ENCODE results near the gene ITGA5.

The ITGA5 gene

GRCh38 chr12:54349679-54350078, 69.4 kb downstream of the ITGA5 start:
- no peak for DNase-seq

- no peak for DNase-seq
Measured at GRCh38 chr12:54349036-54349435, 70.0 kb downstream of the ITGA5 start.
